ENCODE results near the gene LRIG1. TPM values are rescaled to one million over a fixed set of nuclear protein-coding genes. Genes with fewer than 3 reads are reported as not detected.

LRIG1 gene
- polyA plus RNA-seq, 6 donors from 2014 or later: 9.8 to 20.7 (median 12.5) TPM

DNA sequence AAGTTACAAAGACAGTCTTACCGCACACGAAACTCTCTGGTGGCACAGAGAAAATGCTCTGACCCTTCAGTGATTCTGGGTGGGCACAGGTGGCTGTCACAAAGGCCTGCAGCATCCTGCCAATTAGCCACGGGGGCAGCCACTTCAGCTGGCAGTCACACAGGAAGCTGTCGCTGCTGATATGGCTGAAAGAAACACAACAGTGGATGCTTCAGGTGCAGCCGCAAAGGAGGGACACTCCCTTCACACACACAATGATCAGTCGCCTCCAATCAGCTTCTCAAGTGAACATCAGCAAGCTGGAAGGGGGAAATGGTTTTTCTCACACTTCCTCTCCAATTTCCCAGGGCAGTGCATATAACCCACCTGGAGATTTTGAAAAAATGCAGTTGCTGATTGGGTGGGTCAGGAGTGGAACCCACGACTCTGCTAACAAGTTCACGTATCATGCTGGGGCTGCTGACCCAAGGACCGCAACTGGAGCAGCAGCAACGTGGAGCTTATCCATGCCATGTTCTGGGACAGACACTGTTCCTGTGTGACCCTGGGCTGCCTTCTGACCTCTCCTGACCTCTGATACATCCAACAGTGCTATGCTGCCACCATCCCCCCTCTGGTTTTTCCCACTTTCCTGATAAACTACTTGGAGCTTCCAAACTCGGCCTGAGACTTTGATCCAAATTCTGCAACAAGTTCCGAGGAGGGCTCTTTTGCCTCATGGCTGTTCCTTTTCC lies 106.6 kb downstream of the LRIG1 start:
- DNase-seq (peak; percentile 80), ATAC-seq (ENCODE audit: low read depth in 2 of 2) (peak; percentile 96)
- Mint-ChIP-seq H3K9me3 (no peaks in the 10 kb centered on the region), H3K4me1 (peaks cover 50 to 61% (median 50%) of the 10 kb centered on the region in 3 donors), H3K4me3 (peak overlapping the region; percentile 84 to 94 (median 92)), H3K27me3 (no peaks in the 10 kb centered on the region), H3K27ac (peak overlapping the region; percentile 94 to 98 (median 97)), H3K36me3 (no peaks in the 10 kb centered on the region)

DNA sequence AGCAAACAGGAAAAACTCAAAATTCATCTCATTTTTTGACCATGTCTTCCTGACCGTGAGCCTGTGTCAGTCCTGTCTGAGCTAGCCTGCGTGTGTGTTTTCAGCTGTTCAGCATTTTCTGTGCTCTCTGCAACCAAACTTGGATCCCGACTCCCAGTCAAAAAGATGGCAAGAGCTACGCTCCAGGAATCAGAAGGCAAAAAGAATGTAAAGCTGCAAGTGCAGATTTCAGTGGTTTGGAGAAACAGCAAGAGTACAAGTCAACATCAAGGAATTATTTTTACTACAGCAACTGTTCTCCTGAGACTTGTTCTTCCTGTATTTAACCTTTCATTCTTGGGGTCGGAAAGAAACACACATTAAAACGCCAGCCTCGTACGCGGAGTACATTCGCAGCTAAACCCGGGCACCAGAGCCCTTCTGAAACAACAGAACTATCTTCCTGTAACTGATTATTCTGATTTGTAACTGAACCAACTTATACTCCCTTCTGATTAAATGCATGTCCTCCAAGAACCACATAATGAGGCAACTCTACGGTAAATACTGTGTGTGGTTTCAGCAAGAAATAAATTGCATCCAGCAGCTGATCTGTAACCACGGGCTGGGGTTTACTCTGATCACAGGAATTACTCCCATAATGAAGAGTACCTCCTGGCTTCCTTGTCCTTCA lies 107.4 kb downstream of the LRIG1 start:
- peaks cover 52 to 67% (median 54%) of the 10 kb centered on the region in 3 donors for H3K4me1 Mint-ChIP-seq
- DNase-seq (no peak), ATAC-seq (ENCODE audit: low read depth in 2 of 2) (peak; percentile 24 to 26)
- peaks cover under 1% of the 10 kb centered on the region in 2 donors for H3K36me3 Mint-ChIP-seq
- no peaks in the 10 kb centered on the region for H3K27me3 Mint-ChIP-seq
- peaks cover 0 to 1% (median 0%) of the 10 kb centered on the region in 7 donors for H3K9me3 Mint-ChIP-seq
- peak overlapping the region; percentile 84 to 94 (median 92) for H3K4me3 Mint-ChIP-seq
- peak overlapping the region; percentile 94 to 98 (median 97) for H3K27ac Mint-ChIP-seq

DNA sequence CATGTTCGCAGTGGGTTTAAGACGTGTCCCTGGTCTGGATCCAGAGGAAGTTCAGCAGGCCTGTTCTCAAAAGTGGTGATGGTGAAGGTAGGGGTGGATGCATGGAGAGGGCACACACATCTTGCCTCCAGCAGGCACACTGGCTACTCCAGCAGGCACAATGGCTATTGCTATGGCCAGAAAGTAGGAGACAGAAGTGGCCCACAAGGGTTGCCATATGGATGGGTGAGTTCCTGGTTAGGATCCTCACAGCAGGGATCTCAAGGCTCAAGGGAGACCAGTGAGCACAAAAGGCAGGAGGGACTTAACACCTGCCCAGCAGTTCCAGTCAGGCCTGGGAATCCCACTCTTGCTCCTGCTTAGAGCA lies 107.9 kb downstream of the LRIG1 start:
- Mint-ChIP-seq H3K9me3 (peaks cover 0 to 2% (median 0%) of the 10 kb centered on the region in 7 donors), H3K4me1 (peaks cover 54 to 70% (median 56%) of the 10 kb centered on the region in 3 donors), H3K4me3 (peak overlapping the region; percentile 74 to 94 (median 92)), H3K27me3 (no peaks in the 10 kb centered on the region), H3K27ac (peak overlapping the region in 5 of 6 donors; percentile 94 to 98 (median 97)), H3K36me3 (peaks cover 5 to 6% of the 10 kb centered on the region in 2 donors)
- DNase-seq (no peak), ATAC-seq (ENCODE audit: low read depth in 2 of 2) (no peak)

DNA sequence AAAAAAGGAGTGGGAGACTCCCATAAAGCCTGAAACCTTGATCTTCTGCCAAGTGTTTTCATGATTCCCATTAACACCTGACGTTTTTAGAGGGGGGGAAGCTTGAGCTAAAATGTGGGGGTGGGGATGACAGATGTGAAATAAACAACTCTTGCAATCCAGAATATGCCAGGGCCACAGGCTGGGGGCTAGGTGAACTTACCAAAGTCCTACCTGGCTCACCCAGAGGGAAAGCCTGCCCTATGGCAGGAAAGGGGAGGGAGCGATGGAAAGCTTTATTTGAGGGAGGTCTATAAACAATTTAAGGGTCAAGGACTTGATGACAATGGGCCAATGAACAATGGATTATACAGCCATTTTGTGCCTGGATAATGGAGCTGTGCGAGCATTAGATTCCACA lies 108.3 kb downstream of the LRIG1 start:
- Mint-ChIP-seq H3K27ac (peak overlapping the region in 5 of 6 donors; percentile 54 to 94 (median 77)), H3K4me1 (peaks cover 54 to 71% (median 57%) of the 10 kb centered on the region in 3 donors), H3K36me3 (peaks cover 5 to 7% of the 10 kb centered on the region in 2 donors), H3K9me3 (peaks cover 0 to 2% (median 0%) of the 10 kb centered on the region in 7 donors), H3K27me3 (no peaks in the 10 kb centered on the region), H3K4me3 (peak overlapping the region; percentile 74 to 93 (median 90))
- DNase-seq (no peak), ATAC-seq (ENCODE audit: low read depth in 2 of 2) (no peak)

DNA sequence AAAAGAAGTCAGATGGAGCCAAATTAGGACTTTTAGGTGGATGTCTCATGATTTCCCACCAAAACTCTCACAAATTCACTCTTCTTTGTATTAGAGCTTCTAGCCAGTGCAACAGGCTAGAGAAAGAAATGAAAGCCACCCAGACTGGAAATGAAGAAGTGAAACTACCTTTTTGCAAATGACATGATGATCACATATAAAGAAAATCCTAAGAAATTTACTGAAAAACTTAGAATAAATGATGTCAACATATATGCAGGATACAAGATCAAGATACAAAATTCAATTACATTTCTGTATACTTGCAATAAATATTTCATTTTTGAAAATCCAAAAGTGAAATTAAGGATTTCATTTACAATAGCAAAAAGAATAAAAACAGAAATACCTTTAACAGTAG lies 110.8 kb downstream of the LRIG1 start:
- H3K36me3 Mint-ChIP-seq: peaks cover 7 to 13% of the 10 kb centered on the region in 2 donors

DNA sequence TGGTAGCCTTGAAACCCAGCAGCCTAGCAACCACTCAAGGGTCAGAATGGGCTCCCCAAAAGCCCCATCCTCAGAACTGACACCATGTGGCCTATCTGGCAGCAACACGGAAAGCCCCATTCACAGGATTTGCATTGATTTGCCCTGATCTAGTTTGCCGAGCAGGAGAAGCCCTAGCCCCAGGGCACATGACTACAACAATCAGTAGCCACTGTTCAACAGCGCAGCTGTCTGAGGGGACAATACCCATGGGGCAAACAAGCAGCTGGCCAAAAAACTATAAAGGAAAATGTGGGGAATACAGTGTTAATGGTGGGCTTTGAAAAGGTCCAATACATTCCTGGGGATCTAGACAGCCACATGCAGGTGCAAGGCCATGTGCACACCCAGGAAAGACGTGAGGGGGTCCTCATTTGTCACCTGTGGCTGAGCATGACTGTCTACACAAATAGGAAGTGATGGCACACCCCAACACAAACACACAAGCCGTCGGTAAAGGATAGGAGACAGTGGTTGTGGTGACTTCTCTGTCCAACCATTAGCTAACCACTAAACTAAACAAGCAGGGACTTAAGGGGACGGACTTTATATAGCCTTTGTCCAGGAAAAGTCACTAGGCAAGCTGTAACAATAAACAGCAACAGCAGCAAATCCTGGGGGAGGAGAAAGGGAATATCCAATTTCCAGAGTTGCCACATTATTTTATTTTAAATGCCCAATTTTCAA lies 113.7 kb downstream of the LRIG1 start:
- H3K9me3 Mint-ChIP-seq: peaks cover 0 to 6% (median 1%) of the 10 kb centered on the region in 7 donors
- H3K27ac Mint-ChIP-seq: peak overlapping the region; percentile 86 to 98 (median 95)
- H3K27me3 Mint-ChIP-seq: no peaks in the 10 kb centered on the region
- peaks cover 45 to 61% (median 46%) of the 10 kb centered on the region in 3 donors for H3K4me1 Mint-ChIP-seq
- peak overlapping the region; percentile 6 to 87 (median 71) for H3K4me3 Mint-ChIP-seq
- peak; percentile 60 for DNase-seq
- peak; percentile 74 to 78 for ATAC-seq (ENCODE audit: low read depth in 2 of 2)
- H3K36me3 Mint-ChIP-seq: peaks cover 28 to 34% of the 10 kb centered on the region in 2 donors

More for the DNA sequence above, 110.8 kb downstream of the LRIG1 start:
- Mint-ChIP-seq H3K4me1 (peaks cover 72 to 90% (median 73%) of the 10 kb centered on the region in 3 donors), H3K27ac (peak overlapping the region in 5 of 6 donors; percentile 45 to 94 (median 63)), H3K4me3 (peak overlapping the region in 3 of 8 donors; percentile 21 to 56 (median 42)), H3K27me3 (no peaks in the 10 kb centered on the region), H3K9me3 (peaks cover 0 to 6% (median 1%) of the 10 kb centered on the region in 7 donors)
- DNase-seq (peak; percentile 57), ATAC-seq (ENCODE audit: low read depth in 2 of 2) (peak in 1 of 2 donors; percentile 11)

DNA sequence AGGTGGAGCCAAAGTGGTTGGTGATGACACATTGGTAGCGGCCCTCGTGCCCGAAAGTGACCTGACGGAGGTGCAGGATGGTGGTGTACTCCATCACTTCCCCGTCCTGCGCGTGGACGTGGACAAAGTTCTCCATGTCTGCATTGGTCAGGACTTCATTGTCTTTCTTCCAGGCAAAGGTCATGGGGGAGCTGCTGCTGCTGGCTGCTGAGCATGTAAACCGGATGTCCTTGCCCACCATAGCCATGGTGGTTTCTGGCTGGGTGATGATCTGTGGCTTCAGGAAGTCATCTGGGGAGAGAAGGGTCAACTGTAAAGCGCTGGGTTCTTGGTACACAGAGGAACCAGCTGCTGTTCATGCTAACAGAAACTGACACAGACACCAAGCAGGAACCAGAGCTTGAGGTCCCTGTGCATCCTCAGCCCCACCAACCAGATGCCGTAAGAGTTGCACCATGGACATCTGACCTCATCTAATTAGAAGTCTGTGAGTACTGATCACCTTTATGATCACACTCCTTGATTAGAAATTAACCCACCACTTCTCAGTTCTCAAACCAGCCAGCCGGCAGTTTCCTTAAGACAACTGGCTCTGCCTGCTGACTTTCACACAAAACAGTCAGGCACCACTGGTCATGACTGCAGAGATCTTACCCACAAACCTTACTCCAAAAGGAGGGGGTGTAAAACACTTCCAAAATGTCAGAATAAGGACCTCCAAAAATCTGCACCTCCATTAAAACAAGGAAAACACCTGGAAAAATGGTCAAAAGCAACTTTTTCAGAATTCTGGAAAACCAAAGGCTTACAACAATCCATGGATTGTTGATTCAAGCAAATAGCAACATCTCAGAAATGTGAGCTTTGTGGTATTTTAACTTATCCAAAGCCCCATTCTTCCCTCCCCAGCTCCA lies 114.6 kb downstream of the LRIG1 start:
- Mint-ChIP-seq H3K27ac (peak overlapping the region; percentile 86 to 98 (median 95)), H3K4me3 (peak overlapping the region; percentile 37 to 87 (median 77)), H3K4me1 (peaks cover 39 to 57% (median 40%) of the 10 kb centered on the region in 3 donors), H3K27me3 (no peaks in the 10 kb centered on the region), H3K36me3 (peaks cover 36 to 37% of the 10 kb centered on the region in 2 donors), H3K9me3 (peaks cover 0 to 6% (median 1%) of the 10 kb centered on the region in 7 donors)
- peak; percentile 60 to 66 for ATAC-seq (ENCODE audit: low read depth in 2 of 2)
- peak; percentile 39 for DNase-seq

DNA sequence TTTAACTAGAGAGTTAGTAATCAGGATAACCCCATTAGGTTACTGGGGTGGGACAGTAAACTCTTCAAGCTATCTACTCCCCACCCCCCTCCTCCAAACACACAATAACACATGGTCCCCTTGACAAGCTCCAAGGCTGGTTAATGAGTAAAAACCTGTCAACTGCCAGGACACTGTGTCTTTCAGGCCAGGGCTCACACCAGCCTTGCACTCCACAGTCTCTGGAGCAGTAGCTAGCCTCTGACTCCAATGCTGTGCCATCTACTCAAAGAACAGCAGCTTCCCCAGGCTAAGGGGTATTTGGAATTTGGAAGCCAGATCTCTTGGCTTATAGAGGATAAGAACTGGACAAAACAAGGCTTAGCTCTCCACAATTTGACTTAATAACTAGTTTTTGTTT lies 115.8 kb downstream of the LRIG1 start:
- H3K27ac Mint-ChIP-seq: no peak overlapping the region
- H3K36me3 Mint-ChIP-seq: peaks cover 41 to 46% of the 10 kb centered on the region in 2 donors
- DNase-seq: no peak
- peaks cover 0 to 6% (median 1%) of the 10 kb centered on the region in 7 donors for H3K9me3 Mint-ChIP-seq
- ATAC-seq (ENCODE audit: low read depth in 2 of 2): no peak
- no peaks in the 10 kb centered on the region for H3K27me3 Mint-ChIP-seq
- H3K4me3 Mint-ChIP-seq: no peak overlapping the region
- H3K4me1 Mint-ChIP-seq: peaks cover 34 to 47% (median 36%) of the 10 kb centered on the region in 3 donors

DNA sequence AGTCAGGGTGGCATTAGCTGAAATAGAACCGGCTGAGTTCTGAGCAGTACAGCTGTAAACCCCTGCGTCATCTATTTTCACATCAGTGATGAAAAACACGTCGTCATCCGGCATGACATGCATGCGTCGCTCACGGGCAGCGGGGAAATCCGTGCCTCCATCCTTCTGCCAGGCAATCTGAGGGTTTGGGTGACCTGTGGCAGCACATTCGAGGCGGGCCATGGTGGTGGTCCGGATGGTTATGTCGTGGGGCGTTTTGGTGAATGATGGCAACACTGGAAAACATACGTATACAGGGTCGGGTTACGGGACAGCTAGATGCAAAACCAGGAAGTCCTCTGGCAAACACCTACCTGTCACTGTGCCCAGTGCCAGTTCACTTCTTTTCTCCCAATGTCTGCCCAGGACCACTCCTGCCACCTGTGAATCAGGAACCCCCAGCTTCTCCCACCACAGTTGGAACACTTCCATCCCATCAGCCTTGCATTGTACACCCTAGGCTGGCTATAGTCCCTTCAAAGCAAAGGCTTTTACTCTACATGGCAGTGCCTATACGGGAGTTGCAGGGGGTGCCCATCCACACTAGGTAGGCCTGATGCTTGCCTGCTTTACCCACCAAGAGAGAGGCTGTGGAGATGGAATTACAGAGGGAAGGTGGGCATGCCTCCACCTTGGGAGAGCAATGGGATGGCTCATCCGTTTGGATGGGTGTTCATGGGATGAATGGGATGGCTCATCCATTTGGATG lies 116.7 kb downstream of the LRIG1 start:
- peaks cover 0 to 6% (median 1%) of the 10 kb centered on the region in 7 donors for H3K9me3 Mint-ChIP-seq
- H3K4me1 Mint-ChIP-seq: peaks cover 28 to 38% (median 28%) of the 10 kb centered on the region in 3 donors
- ATAC-seq (ENCODE audit: low read depth in 2 of 2) (no peak), DNase-seq (no peak)
- H3K27ac Mint-ChIP-seq: peak overlapping the region in 4 of 6 donors; percentile 4 to 64 (median 34)
- no peaks in the 10 kb centered on the region for H3K27me3 Mint-ChIP-seq
- H3K4me3 Mint-ChIP-seq: no peak overlapping the region
- peaks cover 48 to 55% of the 10 kb centered on the region in 2 donors for H3K36me3 Mint-ChIP-seq

DNA sequence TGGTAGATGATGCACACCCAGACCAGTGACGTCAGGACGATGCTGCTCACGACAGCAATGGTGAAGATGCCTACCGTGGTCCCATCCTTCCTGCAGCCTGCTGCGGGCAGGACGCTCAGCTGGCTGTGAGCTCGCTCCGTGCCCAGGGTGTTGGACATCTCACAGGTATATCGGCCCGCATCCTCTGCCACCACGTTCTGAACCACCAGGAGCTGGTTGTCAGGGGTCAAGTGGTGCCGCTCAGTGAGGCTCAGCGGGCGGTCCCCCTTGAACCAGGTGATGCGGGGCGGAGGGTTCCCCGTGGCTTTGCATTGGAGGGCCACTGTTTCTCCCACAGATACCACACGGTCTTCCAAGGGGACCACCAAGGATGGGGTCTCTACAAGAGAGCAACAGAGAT lies 117.8 kb downstream of the LRIG1 start:
- H3K27me3 Mint-ChIP-seq: no peaks in the 10 kb centered on the region
- ATAC-seq (ENCODE audit: low read depth in 2 of 2) (no peak), DNase-seq (no peak)
- H3K4me1 Mint-ChIP-seq: peaks cover 19 to 27% (median 22%) of the 10 kb centered on the region in 3 donors
- H3K9me3 Mint-ChIP-seq: peaks cover 0 to 5% (median 0%) of the 10 kb centered on the region in 7 donors
- H3K4me3 Mint-ChIP-seq: no peak overlapping the region
- H3K36me3 Mint-ChIP-seq: peaks cover 48 to 58% of the 10 kb centered on the region in 2 donors
- H3K27ac Mint-ChIP-seq: no peak overlapping the region

DNA sequence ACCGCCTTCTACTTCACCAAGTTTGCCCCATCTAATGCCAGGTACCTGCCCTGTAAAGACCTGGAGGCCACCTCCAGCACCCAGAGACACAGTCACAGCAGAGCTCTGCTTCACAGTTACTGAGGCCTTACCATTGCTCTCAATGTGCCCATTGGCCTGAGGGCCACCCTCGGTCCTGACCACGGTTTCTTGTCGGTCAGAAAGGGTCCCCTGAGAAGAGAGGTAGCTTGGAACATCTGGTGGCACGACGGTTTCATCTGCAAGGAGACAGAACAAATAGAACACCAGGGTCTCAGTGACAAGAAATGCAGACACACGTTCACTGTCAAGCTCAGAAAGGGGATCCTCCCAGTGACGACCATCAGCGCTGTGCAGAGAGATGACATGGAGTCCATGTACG lies 118.7 kb downstream of the LRIG1 start:
- Mint-ChIP-seq H3K27ac (no peak overlapping the region), H3K9me3 (peaks cover 0 to 5% (median 0%) of the 10 kb centered on the region in 7 donors), H3K4me1 (peaks cover 16 to 22% (median 21%) of the 10 kb centered on the region in 3 donors), H3K4me3 (no peak overlapping the region), H3K27me3 (no peaks in the 10 kb centered on the region), H3K36me3 (peaks cover 52 to 63% of the 10 kb centered on the region in 2 donors)
- ATAC-seq (ENCODE audit: low read depth in 2 of 2): no peak
- no peak for DNase-seq
